ENCODE results near the gene TNFRSF19.

DNA sequence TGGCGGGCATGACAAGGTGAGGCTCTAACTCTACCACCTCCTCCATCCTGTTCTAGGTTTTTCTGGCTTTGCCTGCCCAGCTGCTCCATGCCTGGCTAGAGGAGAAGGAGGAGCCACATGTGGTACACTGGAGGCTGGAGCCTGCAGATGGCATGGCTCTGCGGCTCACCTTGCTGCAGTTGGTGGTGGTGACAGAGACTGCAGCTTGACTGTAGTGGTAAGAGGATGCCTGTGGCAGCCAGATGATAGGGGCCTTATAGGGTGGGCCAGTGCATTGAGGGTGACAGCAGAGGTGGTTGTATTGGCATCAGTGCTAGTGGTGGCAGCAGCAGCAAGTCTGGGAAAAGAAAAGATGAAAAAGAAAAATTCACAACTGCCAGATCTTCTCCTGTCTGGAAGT is 146.2 kb downstream of the TNFRSF19 start:
- TF ChIP-seq, protein P1, sequence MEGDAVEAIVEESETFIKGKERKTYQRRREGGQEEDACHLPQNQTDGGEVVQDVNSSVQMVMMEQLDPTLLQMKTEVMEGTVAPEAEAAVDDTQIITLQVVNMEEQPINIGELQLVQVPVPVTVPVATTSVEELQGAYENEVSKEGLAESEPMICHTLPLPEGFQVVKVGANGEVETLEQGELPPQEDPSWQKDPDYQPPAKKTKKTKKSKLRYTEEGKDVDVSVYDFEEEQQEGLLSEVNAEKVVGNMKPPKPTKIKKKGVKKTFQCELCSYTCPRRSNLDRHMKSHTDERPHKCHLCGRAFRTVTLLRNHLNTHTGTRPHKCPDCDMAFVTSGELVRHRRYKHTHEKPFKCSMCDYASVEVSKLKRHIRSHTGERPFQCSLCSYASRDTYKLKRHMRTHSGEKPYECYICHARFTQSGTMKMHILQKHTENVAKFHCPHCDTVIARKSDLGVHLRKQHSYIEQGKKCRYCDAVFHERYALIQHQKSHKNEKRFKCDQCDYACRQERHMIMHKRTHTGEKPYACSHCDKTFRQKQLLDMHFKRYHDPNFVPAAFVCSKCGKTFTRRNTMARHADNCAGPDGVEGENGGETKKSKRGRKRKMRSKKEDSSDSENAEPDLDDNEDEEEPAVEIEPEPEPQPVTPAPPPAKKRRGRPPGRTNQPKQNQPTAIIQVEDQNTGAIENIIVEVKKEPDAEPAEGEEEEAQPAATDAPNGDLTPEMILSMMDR (conservative IDR thresholded peaks at IDR 0.05 in 1 of 2, IDR thresholded peaks at IDR 0.05 in 1 of 2; ENCODE audit: extremely low read depth in 1 of 2, insufficient read depth in 1 of 2, low read depth in 1 of 2, low read length in 2 of 2), result no peak
- no peak for TF ChIP-seq EZH2 (IDR thresholded peaks at IDR 0.05; ENCODE audit: borderline replicate concordance, low read length)

All from mammary epithelial cell (primary cell).